SKM-1 (cell line): ENCODE measurements around the gene KRTAP20-2.

Experiments used
- DNase-seq: peaks from one replicate; lab custom pipeline; 2025; ENCODE audit not compliant: unreplicated experiment; lab: John Stamatoyannopoulos, UW

The KRTAP20-2 gene

DNA sequence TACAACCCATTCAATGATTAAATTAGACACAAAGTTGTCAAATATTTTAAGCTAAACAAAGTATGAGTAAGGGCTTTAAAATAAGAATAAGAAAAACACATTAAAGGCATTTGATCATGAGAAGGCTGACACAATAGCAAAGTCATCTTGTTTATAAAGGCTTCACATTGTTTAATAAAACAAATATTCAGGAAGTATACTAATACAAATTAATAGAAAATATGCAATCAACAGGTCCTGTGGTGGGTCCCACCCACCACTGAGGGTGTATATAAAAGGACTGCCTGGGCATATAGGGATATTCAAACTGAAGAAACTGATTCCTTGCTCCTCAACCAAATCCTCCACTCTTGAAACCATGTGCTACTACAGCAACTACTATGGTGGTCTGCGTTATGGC, at the start of gene KRTAP20-2:
KRTAP20-2 (plus strand) TSS at position 301 of the 400 bp plus-strand sequence; CDS start at position 359, 58 bp downstream.
- DNase-seq = no peak

DNA sequence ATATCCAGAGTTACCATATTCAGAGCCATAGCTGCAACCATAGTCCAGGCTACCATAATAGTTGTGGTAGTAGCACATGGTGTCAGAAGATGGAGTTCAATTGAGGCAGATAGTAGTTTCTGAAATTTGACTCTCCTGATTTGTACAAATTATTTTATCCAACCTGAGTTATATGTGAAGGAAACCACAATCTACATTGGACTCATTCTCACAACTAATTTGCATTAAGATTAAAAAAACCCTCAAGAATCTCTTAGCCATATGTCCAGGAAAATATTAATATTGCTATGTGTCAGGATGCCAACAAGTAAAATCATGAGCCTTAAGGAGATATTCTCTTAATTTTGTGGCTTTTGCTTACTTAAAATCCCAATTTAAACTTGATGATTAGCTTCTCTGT, 44.7 kb upstream of the KRTAP20-2 start, which contains the start of gene KRTAP22-2:
KRTAP22-2 (minus strand) TSS at position 101 of the 400 bp plus-strand sequence.
- no peak for DNase-seq

DNA sequence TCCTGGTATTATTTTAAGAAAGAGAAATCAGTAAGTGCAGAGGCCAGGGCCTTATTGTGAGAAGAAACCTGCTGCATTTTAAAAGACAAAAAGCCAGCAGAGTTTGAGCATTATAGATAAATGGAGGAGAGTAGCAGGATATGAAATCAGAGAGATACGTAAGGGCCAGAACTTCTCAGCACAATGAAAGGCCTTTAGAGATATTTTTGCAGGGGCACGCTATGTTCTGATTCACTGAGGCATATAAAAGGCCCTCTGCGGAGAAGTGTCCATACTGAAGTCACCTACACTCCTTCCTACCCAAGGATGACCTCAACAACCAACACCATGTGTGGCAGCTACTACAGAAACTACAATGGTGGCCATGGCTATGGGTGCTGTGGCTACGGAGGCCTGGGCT, 42.9 kb upstream of the KRTAP20-2 start, which contains the start of gene KRTAP6-3:
KRTAP6-3 (plus strand) TSS at position 301 of the 400 bp plus-strand sequence; CDS start at position 307, 6 bp downstream.
- no peak for DNase-seq

DNA sequence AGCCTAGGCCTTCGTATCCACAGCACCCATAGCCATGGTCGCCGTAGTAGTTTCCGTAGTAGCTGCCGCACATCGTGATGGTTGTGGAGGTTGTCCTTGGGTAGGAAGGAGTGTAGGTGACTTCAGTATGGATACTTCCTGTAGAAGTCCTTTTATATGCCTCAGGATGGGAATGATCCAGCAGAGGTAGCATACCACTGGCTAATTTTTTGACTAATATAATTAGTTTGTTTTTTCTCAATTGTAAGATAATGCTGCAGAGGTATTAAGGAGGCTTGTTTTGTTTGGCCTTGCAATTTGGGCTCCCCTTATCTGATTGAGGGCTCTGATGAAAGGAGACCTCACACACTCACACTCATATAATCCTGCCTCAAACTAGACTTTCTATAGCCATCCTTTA, 36.2 kb upstream of the KRTAP20-2 start, which contains the start of gene KRTAP6-2:
KRTAP6-2 (minus strand) TSS at position 101 of the 400 bp plus-strand sequence; CDS start at position 73, 28 bp downstream.
- DNase-seq = no peak

DNA sequence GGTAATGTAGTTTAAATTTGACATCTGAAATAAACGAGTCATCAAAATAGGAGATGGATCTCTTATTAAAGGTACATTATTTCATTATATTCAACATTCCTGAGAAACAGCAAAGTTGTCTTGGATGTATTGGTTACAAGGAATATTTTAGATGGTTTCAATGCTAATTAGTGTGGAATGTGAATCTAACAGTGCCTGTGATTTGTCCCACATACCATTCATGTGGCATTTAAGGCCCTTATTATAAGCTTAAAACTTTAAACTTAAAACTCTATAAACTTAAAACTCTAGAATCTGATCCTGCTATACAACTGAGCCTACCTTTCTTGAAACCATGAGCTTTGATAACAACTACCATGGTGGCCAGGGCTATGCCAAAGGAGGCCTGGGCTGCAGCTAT, 34.2 kb upstream of the KRTAP20-2 start, which contains the start of gene KRTAP22-1:
KRTAP22-1 (plus strand) TSS at position 301 of the 400 bp plus-strand sequence.
- DNase-seq = no peak

DNA sequence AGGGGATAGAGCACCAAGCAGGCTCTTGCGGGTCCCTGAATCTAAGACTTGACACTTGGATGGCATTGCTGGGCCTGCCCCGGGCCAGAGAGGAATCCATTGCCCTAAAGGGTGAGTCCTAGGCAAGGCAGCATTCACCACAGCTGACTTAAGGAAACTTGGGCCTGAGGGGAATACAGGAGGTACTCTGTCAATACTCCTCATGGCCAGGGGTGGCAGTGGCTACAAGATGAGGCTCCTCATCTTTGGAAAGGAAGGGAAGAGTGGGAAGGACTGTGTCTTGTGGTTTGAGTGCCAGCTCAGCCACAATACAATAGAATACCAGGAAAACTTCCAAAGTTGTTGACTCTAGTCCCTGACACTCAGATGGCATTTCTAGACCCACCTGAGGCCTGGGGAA, 29.0 kb upstream of the KRTAP20-2 start:
- DNase-seq = no peak

DNA sequence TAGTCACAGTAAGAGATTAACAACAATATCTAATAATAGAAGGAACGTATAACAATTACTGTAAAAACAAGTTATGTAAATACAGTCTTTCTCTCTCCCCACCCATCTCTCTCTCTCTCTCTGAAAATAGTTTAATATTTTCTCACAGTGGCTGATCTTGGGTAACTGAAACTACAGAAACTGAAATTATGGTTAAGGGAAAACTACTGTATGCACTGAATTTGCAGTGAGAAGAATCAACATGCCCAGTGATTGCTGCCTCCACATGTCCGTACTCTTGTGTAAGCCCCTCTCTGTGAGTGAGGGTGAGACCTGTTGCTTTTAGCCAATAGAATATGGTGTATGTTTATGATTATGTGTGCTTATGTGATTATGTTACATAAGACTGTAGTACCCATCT, 22.9 kb upstream of the KRTAP20-2 start:
- no peak for DNase-seq

DNA sequence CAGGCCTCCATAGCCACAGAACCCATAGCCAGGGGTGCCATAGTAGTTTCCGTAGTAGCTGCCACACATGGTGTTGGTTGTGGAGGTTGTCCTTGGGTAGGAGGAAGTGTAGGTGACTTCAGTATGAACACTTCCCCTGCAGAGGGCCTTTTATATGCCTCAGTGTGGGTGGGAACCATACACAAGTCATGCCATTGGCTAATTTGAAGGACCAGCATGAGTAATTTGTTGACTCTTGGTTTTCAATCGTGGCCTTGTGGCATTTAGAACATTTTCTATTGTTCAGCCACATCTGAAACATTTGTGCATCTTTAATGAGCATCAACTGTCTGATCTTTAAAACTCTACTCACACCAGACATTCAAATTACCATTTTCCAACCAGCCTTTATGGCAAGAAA, 21.2 kb upstream of the KRTAP20-2 start, which contains the start of gene KRTAP6-1:
KRTAP6-1 (minus strand) TSS at position 95 of the 400 bp plus-strand sequence; CDS start at position 69, 26 bp downstream.
- no peak for DNase-seq

DNA sequence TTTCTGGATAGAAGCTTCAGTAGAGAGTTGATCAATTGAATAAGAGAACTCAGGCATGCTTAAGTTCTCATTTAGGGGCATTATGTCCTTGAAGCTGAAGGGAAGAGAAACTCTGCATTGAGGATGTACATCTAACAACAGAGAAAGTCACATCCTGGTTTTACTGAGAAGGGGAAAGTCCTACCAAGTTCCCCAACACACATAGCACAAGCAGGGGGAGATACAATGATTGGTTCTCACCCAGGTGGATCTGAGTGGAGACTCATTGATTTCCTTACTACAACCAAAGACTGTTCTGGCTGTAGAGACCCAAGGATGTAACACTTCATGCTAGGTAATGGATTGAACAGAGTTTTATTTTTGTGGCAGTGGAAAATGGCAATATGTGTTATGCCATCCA, 19.8 kb upstream of the KRTAP20-2 start:
- no peak for DNase-seq

DNA sequence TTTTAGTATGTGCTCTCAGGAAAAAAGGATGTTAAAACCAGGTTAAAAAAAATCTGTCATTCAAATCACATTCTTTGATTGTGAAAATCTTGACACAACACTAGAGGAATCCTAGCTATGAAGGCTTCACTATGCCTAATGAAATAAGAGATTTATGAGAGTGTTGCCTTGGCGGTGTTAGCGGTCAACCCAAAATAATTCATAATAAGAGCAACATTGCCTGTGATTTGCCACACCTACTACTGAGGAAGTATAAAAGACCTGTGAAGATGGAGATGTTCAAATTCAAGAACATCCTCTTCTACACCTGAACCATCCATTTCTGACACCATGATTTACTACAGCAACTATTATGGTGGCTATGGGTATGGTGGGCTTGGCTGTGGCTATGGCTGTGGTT, 18.9 kb upstream of the KRTAP20-2 start, which contains the start of gene KRTAP20-1:
KRTAP20-1 (plus strand) TSS at position 301 of the 400 bp plus-strand sequence; CDS start at position 331, 30 bp downstream.
- DNase-seq = no peak

DNA sequence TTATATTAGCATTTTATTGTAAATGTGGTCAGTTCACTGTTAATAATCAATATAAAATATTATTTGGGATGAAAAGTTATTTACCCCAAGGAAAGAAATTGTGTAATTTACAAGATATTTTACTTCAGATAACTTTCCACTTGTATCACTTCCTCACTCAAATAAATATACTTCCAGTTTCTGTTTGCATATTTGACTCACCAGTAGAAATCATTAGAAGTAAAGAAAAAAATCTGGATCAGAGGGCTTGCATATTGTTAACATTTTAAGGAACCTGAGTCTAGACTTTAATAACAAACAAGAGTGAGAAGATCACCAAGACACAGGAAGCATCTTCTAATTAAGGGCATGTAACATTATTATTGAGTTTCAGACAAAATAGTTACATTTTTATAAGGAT, 14.9 kb upstream of the KRTAP20-2 start:
- DNase-seq = no peak

DNA sequence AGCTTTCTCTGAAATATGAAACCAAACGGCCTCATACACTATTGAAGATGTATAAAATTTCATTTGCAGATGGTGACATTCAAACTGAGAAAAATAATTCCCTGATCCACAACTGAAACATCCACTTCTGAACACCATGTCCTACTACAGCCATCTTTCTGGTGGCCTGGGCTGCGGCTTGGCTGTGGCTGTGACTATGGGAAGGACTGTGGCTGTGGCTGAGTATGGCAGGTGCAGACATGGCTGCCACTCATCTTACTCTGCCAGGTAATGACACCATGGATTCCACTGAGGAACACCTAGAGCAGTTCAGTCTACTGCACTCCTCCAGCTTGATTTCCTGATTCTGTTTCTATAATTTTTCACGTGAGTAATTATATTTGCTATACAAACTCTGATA, 14.5 kb upstream of the KRTAP20-2 start, which contains the start of gene KRTAP20-4:
KRTAP20-4 (plus strand) TSS at position 106 of the 400 bp plus-strand sequence.
- DNase-seq = no peak

DNA sequence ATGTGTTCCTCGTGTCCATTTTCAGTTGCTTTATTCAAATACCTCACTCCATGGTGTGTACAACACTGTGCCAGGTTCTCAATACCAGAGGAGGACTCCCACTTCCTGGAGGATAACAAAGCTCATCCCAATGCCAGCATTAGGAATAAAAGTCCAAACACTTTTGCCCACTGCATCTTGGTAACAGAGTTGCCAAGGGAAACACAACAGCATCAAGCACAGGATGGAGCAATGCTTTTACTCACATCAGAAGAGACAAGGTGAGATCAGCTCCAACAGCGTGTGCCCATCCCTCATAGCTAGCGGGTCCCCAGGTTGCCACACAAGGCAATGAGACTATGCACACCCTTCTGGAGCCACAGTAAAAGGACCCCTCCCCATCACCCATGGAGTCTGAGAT, 11.6 kb upstream of the KRTAP20-2 start:
- no peak for DNase-seq

DNA sequence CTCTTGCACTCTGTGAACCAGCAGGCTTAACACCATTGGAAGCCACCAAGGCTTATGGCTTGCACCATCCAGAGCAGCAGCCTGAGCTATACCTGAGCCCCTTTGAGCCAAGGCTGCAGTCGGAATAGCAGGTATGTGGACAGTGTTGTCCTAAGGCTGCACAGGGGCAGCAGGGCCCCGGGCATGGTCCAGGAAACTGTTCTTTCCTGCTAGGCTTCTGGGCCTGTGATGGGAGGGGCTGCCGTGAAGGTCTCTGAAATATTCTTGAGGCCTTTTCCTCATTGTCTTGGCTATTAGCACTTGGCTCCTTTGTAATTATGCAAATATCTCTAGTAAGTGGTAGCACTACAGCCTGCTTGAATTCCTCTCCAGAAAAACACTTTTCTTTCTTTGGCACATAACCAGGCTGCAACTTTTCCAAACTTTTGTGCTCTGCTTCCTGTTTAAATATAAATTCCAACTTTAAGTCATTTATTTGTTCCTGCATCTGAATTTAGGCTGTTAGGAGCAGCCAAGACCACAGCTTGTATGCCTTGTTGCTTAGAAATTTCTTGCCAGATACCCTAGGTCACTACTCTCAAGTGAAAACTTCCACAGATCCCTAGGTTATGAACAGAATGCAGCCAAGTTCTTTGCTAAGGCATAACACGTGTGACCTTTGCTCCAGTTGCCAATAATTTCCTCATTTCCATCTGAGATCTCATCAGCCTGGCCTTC, 9.4 kb upstream of the KRTAP20-2 start:
- DNase-seq = no peak

DNA sequence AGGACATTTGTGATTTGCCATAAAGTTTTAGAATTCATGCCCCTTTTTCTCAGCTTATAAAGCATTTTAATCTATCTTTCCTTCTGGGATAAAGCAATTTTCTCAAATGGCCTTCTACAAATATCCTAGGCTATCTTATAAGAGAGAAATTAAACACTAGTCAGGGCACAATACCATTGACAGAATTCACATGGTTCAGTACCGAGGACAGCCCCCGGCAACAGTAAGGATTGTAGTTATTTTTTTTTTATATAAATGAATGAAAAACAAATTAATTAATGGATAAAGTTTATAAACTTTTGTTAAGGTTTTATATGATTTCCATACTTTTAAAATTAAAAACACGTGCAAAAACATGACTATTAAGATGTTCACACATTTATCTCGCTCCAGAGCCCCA, 6.9 kb upstream of the KRTAP20-2 start:
- DNase-seq = no peak

DNA sequence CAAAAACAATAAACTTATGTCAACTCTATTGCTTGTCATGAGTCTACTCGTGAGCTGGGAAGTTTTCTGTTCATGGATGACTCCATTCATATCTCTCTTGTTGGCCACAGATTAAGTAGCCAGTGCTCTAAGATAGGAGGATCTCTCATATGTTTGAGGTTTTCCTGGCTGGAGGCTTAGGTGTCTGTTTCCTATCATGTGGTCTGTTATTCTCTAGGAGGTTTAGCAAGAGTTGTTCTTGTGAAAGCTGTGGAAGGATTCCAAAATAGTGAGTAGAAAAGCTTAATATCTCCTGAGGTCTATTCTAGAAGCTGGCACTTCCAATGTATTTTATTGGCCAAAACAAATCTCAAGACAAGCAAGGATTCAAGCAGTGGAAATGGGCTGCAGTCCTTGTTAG, 5.8 kb upstream of the KRTAP20-2 start:
- DNase-seq = no peak

DNA sequence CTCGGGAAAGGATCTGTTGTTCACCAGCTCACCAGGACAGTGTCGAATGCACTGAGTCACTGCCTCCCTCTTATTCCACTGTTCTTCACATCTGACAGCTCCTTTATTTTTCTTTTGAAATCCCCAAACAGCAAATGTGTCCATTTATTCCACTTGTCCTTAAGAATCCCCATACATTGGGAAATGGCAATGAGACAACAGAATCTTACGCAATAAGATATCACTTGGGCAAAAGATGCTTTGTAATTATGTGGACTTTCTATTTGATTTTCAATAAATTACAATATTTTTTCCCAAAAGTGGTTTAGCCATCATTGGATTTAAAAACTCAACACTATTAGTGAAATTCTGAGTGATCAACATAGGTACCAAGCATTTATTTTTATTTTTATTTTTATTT, 3.7 kb downstream of the KRTAP20-2 start:
- no peak for DNase-seq

DNA sequence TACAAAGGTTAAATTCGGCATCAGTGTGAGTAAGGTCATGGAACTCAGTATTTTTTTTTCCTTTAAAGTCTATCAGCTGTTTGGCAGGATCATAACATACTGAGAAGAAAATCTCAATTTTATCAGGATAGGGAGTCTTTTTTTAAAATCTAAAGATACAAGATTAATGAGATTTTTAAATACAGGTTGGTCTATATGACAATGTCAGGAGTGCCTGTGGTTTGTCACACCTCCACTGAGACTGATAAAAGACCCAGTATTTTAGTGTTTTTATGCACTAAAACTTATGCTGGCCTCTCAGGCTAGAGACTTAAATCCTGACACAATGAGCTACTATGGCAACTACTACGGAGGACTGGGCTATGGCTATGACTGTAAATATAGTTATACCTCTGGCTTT, 7.6 kb downstream of the KRTAP20-2 start, which contains the start of gene KRTAP20-3:
KRTAP20-3 (plus strand) TSS at position 301 of the 400 bp plus-strand sequence.
- no peak for DNase-seq

DNA sequence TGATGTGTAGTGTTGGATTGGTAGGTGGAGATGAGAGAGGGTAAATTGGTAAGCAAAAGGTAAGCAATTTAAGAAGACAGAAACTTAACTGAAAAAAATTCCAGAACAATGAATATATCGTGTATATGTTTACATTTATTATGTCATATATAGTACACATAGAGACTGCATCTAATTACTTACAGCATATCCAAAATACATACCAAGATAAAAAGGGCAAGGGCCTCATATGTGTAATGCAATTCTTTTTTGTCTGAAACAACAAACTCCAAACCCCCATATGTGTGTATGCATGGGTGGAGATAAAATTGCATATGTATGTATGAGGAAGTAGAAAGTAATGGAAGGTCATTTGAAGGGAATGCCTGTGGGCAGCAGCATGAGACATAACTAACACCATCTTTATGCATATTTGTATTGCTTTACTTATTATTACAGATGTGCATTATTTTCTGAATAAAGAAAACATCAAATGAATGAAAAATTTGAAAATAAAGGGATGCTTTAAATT, 12.0 kb downstream of the KRTAP20-2 start:
- no peak for DNase-seq

DNA sequence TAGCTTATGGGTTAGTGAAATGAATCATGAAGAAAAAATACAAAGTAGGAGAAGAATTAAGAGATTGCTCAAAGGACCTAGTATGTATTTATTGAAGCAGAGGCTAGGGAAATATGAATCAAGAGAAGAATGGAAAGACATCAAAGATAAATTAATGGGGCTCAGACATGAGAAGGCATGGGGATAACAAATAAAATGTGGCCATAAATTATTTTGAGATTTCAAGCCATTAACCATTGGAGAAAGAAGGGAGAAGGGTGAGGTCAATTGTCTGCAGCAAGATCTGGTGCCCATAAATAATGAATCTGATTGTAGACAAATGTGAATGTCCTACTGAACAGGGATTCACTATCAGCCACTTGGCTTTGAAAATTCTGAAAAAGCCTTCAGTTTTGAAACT, 17.9 kb downstream of the KRTAP20-2 start:
- no peak for DNase-seq

DNA sequence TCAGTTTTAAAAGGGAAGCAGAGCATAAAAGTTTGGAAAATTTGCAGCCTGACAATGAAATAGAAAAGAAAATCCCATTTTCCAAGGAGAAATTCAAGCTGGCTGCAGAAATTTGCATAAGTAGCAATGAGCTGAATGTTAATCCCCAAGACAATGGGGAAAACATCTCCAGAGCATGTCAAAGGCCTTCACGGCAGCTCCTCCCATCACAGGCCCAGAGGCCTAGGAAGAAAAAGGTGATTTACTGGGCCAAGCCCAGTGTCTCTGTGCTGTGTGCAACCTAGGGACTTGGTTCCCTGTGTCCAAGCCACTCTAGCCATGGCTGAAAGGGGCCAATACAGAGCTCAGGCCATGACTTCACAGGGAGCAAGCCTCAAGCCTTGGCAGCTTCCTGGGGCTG, 33.8 kb downstream of the KRTAP20-2 start:
- no peak for DNase-seq
